Measurements from ENCODE around the gene WDR45. TPM values are rescaled to one million over a fixed set of nuclear protein-coding genes. Genes with fewer than 3 reads are reported as not detected.

Gene WDR45
- 54.2 and 77.4 TPM in 2 replicates for total RNA-seq

GRCh38 chrX:49079489-49080428 lies at the start of gene WDR45:
TSS of gene WDR45 (minus strand) at chrX:49079887. CDS start at chrX:49078095, 1,792 bp downstream.

GRCh38 chrX:49073601-49074575 lies 5.8 kb downstream of the WDR45 start, which contains the start of gene PRAF2:
TSS of gene PRAF2 (minus strand) at chrX:49074002. CDS start at chrX:49073987, 15 bp downstream.

GRCh38 chrX:49058794-49059193 lies 20.9 kb downstream of the WDR45 start, which contains the start of gene CCDC120:
TSS of gene CCDC120 (plus strand) at chrX:49058999. CDS start at chrX:49062042, 3,043 bp downstream.

GRCh38 chrX:49043220-49043986 lies 36.3 kb downstream of the WDR45 start, which contains the start of gene TFE3:
TSS of gene TFE3 (minus strand) at chrX:49043357. CDS start at chrX:49043226, 131 bp downstream.

Other genes with a start within 250 kb of the WDR45 start
- 0.70 and 3.7 TPM in 2 replicates for gene PCSK1N, start 244.3 kb downstream of the WDR45 start, total RNA-seq
- 20.0 and 35.8 TPM in 2 replicates for gene TIMM17B, start 182.1 kb downstream of the WDR45 start, total RNA-seq
- 46.7 and 60.4 TPM in 2 replicates for gene PQBP1, start 182.0 kb downstream of the WDR45 start, total RNA-seq
- 19.9 and 24.0 TPM in 2 replicates for gene SLC35A2, start 168.2 kb downstream of the WDR45 start, total RNA-seq
- 0.77 and 3.2 TPM in 2 replicates for gene PIM2, start 160.9 kb downstream of the WDR45 start, total RNA-seq
- gene OTUD5, start 122.3 kb downstream of the WDR45 start, total RNA-seq = 34.2 and 36.8 TPM in 2 replicates
- gene KCND1, start 108.0 kb downstream of the WDR45 start, total RNA-seq = 2.0 and 3.5 TPM in 2 replicates
- 8.5 and 20.9 TPM in 2 replicates for gene GRIPAP1, start 77.6 kb downstream of the WDR45 start, total RNA-seq
- gene TFE3, start 36.5 kb downstream of the WDR45 start, total RNA-seq = 39.6 and 59.0 TPM in 2 replicates
- gene CCDC120, start 20.9 kb downstream of the WDR45 start, total RNA-seq = 1.1 and 1.5 TPM in 2 replicates
- gene PRAF2, start 5.9 kb downstream of the WDR45 start, total RNA-seq = 38.2 and 38.6 TPM in 2 replicates
- 19.0 and 19.7 TPM in 2 replicates for gene GPKOW, start 43.8 kb upstream of the WDR45 start, total RNA-seq
- 0.93 and 1.0 TPM in 2 replicates for gene MAGIX, start 82.9 kb upstream of the WDR45 start, total RNA-seq
- 42.6 and 63.9 TPM in 2 replicates for gene PLP2, start 92.0 kb upstream of the WDR45 start, total RNA-seq
- gene PRICKLE3, start 106.5 kb upstream of the WDR45 start, total RNA-seq = 7.1 and 15.0 TPM in 2 replicates
- gene SYP, start 120.3 kb upstream of the WDR45 start, total RNA-seq = 0.23 and 1.4 TPM in 2 replicates
- gene CACNA1F, start 153.5 kb upstream of the WDR45 start, total RNA-seq = not detected in 2 replicates
- gene CCDC22, start 155.6 kb upstream of the WDR45 start, total RNA-seq = 13.0 and 13.7 TPM in 2 replicates
- not detected in 2 replicates for gene FOXP3, start 184.8 kb upstream of the WDR45 start, total RNA-seq
- gene PPP1R3F, start 189.9 kb upstream of the WDR45 start, total RNA-seq = 6.0 and 16.3 TPM in 2 replicates
- not detected in 2 replicates for gene GAGE10, start 223.8 kb upstream of the WDR45 start, total RNA-seq
- not detected in 2 replicates for gene GAGE12J, start 242.2 kb upstream of the WDR45 start, total RNA-seq

Measured in pericardium fibroblast (primary cell).